Measurements from ENCODE around the gene SIGLEC15. TPM values are rescaled to one million over a fixed set of nuclear protein-coding genes. Genes with fewer than 3 reads are reported as not detected.

Gene SIGLEC15
- total and polyA plus RNA-seq, 2 donors (not counting 1 experiment from before 2014, with no cell fraction given): not detected

DNA sequence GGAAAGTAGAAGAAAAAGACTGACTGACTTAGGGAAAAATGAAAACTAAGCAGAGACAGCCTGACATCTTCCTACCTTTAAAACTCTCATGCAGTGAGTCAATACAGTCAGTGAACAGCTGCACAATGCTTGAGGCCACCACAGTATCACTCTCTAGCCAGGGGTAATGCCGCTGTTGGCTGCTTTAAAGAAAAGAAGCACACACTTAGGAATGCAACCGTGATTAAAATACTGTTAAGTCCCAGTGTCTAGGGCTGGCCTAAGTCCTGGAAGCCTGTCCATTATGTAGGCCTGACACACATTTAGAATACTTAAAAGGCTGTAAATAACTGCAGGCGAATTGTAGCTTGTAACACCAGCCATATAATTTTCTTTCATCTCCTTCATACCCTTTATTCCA is 50.7 kb downstream of the SIGLEC15 start:
- no peaks in the 10 kb centered on the region for H3K27me3 ChIP-seq (replicated peaks in 1 of 4; ENCODE audit: control extremely low read depth in 1 of 4, control insufficient read depth in 3 of 4, insufficient read depth in 4 of 4, low read length in 3 of 4)
- Mint-ChIP-seq H3K27me3 (no peaks in the 10 kb centered on the region), H3K9me3 (ENCODE audit: insufficient read depth) (no peaks in the 10 kb centered on the region), H3K4me1 (peaks cover 21% of the 10 kb centered on the region), H3K4me3 (no peak overlapping the region), H3K27ac (no peak overlapping the region)
- peaks cover 3 to 9% (median 5%) of the 10 kb centered on the region in 3 donors for H3K9me3 ChIP-seq (ENCODE audit: control extremely low read depth in 1 of 3, control insufficient read depth in 2 of 3, insufficient read depth in 1 of 3, low read length in 2 of 3)
- H3K27ac ChIP-seq (ENCODE audit: low read length in 2 of 2): no peak overlapping the region
- no peak for ATAC-seq (ENCODE audit: low read depth)
- ChIA-PET CTCF (interaction anchor here (5.8 to 12.0 kb wide), 3 partner anchors 153 to 213 kb away, joined by 70 to 291 read pairs (median 139); partner anchors contain the start of gene SLC14A1), POLR2A (no interaction called here)
- no peak overlapping the region for H3K4me2 ChIP-seq (replicated peaks; ENCODE audit: low read depth, low read length, poor library complexity, severe bottlenecking)
- TF ChIP-seq, protein P1, sequence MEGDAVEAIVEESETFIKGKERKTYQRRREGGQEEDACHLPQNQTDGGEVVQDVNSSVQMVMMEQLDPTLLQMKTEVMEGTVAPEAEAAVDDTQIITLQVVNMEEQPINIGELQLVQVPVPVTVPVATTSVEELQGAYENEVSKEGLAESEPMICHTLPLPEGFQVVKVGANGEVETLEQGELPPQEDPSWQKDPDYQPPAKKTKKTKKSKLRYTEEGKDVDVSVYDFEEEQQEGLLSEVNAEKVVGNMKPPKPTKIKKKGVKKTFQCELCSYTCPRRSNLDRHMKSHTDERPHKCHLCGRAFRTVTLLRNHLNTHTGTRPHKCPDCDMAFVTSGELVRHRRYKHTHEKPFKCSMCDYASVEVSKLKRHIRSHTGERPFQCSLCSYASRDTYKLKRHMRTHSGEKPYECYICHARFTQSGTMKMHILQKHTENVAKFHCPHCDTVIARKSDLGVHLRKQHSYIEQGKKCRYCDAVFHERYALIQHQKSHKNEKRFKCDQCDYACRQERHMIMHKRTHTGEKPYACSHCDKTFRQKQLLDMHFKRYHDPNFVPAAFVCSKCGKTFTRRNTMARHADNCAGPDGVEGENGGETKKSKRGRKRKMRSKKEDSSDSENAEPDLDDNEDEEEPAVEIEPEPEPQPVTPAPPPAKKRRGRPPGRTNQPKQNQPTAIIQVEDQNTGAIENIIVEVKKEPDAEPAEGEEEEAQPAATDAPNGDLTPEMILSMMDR (IDR thresholded peaks at IDR 0.05): no peak
- no peak for TF ChIP-seq EZH2 (IDR thresholded peaks at IDR 0.05; ENCODE audit: borderline replicate concordance, insufficient read depth, low read depth, low read length, poor library complexity, severe bottlenecking)
- peaks cover 18 to 38% of the 10 kb centered on the region in 2 experiments for H3K36me3 ChIP-seq (replicated peaks in 1 of 2; ENCODE audit: control extremely low read depth in 1 of 2, control insufficient read depth in 1 of 2, extremely low read depth in 1 of 2, insufficient read depth in 2 of 2, low read length in 1 of 2)
- no peaks in the 10 kb centered on the region for H3K79me2 ChIP-seq (ENCODE audit: control insufficient read depth, insufficient read depth, low read length)
- no peak overlapping the region for H2AFZ ChIP-seq (ENCODE audit: insufficient read depth, low read depth, low read length, poor library complexity, severe bottlenecking)
- intact Hi-C loops (cut with micrococcal nuclease): no loop called here
- 100% methylated on average over 3 of the region's 3 CpGs for WGBS (ENCODE audit: insufficient coverage)
- no peak for DNase-seq
- no peak overlapping the region for H3K4me3 ChIP-seq (ENCODE audit: control extremely low read depth in 1 of 5, extremely low read depth in 1 of 5, insufficient read depth in 1 of 5, low read depth in 2 of 5, low read length in 4 of 5)
- no peaks in the 10 kb centered on the region for H4K20me1 ChIP-seq (ENCODE audit: control insufficient read depth, insufficient read depth, low read length, poor library complexity, severe bottlenecking)
- H3K4me1 ChIP-seq (ENCODE audit: control insufficient read depth in 2 of 2, insufficient read depth in 2 of 2, low read length in 2 of 2): peaks cover 9 to 14% of the 10 kb centered on the region in 2 donors
- no peak overlapping the region for H3K9ac ChIP-seq (ENCODE audit: low read length)

DNA sequence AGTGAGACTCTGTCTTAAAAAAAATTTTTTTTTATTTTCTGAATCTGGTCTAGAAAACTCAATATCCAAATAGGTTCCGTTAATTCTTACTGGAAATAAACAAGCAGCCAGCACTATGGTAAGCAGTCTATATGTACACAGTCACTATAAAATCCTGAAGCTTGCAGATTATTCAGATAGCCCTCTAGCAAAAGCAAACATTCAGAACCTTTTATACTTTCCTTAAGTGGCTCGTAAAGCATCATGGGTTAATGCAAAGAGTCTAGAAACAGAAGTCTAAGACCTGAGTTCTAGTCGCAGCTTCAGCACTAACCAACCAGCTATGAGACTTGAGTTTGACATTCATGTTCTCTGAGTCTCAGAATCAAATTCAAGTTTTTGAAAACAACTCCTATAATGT is 51.9 kb downstream of the SIGLEC15 start:
- no peak overlapping the region for H3K4me3 ChIP-seq (ENCODE audit: control extremely low read depth in 1 of 5, extremely low read depth in 1 of 5, insufficient read depth in 1 of 5, low read depth in 2 of 5, low read length in 4 of 5)
- peaks cover 21% of the 10 kb centered on the region for H3K4me1 Mint-ChIP-seq
- no peak overlapping the region for H3K4me3 Mint-ChIP-seq
- 100% methylated on average over 2 of the region's 3 CpGs for WGBS (ENCODE audit: insufficient coverage)
- no peak overlapping the region for H3K4me2 ChIP-seq (replicated peaks; ENCODE audit: low read depth, low read length, poor library complexity, severe bottlenecking)
- ChIA-PET CTCF (interaction anchor here (0.6 to 12.0 kb wide), 8 partner anchors 10 to 214 kb away, joined by 3 to 291 read pairs (median 27); partner anchors contain the start of gene SLC14A1), POLR2A (no interaction called here)
- H3K27ac ChIP-seq (ENCODE audit: low read length in 2 of 2): no peak overlapping the region
- no peak overlapping the region for H3K9ac ChIP-seq (ENCODE audit: low read length)
- no peak for DNase-seq
- no peaks in the 10 kb centered on the region for H3K79me2 ChIP-seq (ENCODE audit: control insufficient read depth, insufficient read depth, low read length)
- ATAC-seq (ENCODE audit: low read depth): no peak
- H3K9me3 ChIP-seq (ENCODE audit: control extremely low read depth in 1 of 3, control insufficient read depth in 2 of 3, insufficient read depth in 1 of 3, low read length in 2 of 3): peaks cover 3 to 9% (median 5%) of the 10 kb centered on the region in 3 donors
- no peaks in the 10 kb centered on the region for H3K27me3 Mint-ChIP-seq
- TF ChIP-seq, protein P1 (IDR thresholded peaks at IDR 0.05): no peak
- TF ChIP-seq EZH2 (IDR thresholded peaks at IDR 0.05; ENCODE audit: borderline replicate concordance, insufficient read depth, low read depth, low read length, poor library complexity, severe bottlenecking): no peak
- no peak overlapping the region for H3K27ac Mint-ChIP-seq
- peaks cover 9 to 14% of the 10 kb centered on the region in 2 donors for H3K4me1 ChIP-seq (ENCODE audit: control insufficient read depth in 2 of 2, insufficient read depth in 2 of 2, low read length in 2 of 2)
- no peaks in the 10 kb centered on the region for H3K27me3 ChIP-seq (replicated peaks in 1 of 4; ENCODE audit: control extremely low read depth in 1 of 4, control insufficient read depth in 3 of 4, insufficient read depth in 4 of 4, low read length in 3 of 4)
- peaks cover 17 to 47% of the 10 kb centered on the region in 2 experiments for H3K36me3 ChIP-seq (replicated peaks in 1 of 2; ENCODE audit: control extremely low read depth in 1 of 2, control insufficient read depth in 1 of 2, extremely low read depth in 1 of 2, insufficient read depth in 2 of 2, low read length in 1 of 2)
- H4K20me1 ChIP-seq (ENCODE audit: control insufficient read depth, insufficient read depth, low read length, poor library complexity, severe bottlenecking): no peaks in the 10 kb centered on the region
- no peak overlapping the region for H2AFZ ChIP-seq (ENCODE audit: insufficient read depth, low read depth, low read length, poor library complexity, severe bottlenecking)
- H3K9me3 Mint-ChIP-seq (ENCODE audit: insufficient read depth): no peaks in the 10 kb centered on the region
- intact Hi-C loops (cut with micrococcal nuclease): no loop called here
